GM12801 (cell line): ENCODE measurements around the gene MTA2.

Source experiments
- TF ChIP-seq, protein P1 (sequence below): IDR thresholded peaks from one replicate; pipeline ENCODE4 v1.5.1; 2011; ENCODE audit warnings: control low read depth; ENCODE audit not compliant: insufficient read length; ENCODE audit errors: extremely low read depth

MTA2 gene

DNA sequence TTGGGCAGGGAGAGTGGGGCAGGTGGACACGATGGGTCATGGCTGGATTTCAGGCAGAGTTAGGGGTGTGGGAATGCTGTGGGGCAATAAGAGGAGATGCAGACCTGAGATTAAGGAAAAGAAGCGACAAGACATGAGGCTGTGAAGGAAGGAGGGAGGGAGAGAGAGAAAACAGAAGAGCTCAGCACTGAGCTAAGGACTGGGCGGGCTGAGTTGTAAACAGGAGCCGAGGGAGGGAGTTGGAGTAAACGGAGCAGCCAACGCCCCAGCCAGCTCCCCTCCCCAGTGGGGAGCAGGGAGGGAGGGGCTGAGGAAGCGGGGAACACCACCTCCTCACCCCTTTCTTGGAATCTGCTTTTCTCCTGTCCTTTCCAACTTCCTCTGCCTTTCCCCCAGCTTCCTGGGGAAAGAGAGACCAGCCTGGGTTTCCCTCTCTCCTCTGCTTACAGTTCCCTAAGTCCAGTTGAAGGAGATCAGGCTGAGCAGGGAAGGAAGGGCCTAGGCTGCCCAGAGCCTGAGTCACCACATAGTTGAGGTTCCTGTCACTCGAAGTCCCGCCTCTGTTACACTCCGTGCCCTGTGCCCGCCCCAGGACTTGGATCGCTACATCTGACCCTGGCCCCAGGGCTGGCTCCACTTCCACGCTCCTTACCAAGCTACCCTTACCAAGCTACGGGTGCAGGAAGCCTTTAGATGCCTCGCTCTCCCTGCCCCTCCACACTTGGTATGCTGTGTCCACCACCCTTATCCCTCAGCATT lies 48.4 kb downstream of the MTA2 start:
- TF ChIP-seq, protein P1, sequence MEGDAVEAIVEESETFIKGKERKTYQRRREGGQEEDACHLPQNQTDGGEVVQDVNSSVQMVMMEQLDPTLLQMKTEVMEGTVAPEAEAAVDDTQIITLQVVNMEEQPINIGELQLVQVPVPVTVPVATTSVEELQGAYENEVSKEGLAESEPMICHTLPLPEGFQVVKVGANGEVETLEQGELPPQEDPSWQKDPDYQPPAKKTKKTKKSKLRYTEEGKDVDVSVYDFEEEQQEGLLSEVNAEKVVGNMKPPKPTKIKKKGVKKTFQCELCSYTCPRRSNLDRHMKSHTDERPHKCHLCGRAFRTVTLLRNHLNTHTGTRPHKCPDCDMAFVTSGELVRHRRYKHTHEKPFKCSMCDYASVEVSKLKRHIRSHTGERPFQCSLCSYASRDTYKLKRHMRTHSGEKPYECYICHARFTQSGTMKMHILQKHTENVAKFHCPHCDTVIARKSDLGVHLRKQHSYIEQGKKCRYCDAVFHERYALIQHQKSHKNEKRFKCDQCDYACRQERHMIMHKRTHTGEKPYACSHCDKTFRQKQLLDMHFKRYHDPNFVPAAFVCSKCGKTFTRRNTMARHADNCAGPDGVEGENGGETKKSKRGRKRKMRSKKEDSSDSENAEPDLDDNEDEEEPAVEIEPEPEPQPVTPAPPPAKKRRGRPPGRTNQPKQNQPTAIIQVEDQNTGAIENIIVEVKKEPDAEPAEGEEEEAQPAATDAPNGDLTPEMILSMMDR, result no peak

DNA sequence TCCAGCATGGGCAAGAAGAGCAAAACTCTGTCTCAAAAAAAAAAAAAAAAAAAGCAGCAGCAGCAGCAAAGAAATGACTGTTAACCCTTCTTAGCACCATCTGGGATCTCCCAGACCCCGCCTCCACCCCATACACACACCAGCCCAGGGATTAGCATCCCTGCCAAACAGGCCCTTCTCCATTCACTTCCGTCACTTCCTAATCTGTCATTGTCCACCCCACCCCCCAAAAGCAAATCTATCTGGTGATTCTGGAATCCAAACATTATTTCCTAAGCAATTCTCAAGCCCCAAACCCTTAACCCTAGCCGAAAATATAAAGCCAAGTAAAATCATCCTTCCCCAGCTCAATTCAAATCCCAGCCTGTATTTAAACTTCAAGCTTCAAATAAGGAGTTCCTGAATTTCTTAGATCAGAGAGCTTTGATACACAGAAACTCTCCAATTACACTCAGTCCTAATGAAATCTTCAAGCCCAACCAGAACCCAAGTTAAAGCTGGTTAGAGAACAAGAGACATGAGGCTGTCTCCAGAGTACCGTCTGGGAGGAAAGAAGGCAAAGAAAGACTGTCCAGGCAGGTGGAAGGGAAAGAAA lies 49.1 kb downstream of the MTA2 start:
- TF ChIP-seq, protein P1, result no peak

DNA sequence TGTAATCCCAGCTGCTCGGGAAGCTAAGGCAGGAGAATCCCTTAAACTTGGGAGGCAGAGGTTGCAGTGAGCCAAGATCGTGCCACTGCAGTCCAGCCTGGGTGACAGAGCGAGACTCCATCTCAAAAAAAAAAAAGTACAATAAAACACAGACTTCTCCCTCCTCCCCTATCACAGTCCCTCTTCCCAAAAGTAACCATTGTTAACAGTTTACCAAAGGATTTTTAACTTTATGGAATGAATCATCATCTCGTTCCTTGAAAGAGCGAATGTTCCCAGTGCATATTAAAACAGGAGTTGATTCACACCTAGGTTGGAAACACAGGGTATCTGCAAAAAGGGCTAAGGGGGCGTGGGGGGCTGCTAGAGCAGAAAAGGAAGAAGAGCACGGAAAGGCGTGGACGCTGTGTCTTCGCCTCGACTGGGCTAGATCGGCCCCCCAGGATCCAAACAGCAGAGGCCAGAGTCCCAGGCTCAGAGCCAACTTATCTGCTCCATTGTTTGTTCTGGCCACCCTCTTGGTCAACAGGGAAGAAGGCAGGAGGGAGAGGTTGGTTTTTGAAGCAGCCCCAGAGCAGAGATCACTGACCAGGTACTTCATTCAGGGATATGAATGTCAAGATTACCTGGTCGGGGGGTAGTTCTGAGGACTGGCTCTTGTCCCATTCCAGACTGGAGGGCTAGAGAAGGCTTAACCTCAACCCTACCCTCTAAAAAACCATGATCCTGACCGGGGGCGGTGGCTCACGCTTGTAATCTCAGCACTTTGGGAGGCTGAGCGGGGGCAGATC lies 52.9 kb downstream of the MTA2 start:
- TF ChIP-seq, protein P1, result no peak

DNA sequence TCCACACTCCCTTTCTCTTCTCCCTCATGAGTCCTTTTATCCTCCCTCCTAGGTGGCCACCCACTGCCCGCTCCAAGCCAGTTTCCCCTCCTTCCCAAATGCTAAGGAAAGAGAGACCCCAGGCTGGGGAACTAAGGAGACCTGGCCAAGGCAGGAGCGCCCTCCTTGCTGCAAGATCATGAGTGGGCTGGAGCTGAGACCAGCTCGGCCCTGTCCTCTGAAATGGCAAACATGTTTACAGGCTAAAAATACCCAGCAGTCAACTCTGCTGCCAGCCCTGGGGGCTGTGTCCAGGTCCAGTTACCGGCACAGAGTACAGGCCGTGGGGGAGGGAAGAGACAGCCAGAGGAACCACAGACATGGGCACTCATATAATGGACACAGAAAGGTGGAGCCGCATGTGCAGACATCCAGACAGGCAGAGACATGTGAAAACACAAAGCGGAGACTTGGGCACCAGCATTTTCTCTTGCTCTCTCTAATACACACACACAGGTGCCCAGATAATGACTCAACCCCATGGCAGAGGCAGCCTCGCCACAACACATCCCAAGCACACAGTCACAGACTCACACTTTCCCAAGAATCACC lies 53.9 kb downstream of the MTA2 start:
- TF ChIP-seq, protein P1, result no peak

DNA sequence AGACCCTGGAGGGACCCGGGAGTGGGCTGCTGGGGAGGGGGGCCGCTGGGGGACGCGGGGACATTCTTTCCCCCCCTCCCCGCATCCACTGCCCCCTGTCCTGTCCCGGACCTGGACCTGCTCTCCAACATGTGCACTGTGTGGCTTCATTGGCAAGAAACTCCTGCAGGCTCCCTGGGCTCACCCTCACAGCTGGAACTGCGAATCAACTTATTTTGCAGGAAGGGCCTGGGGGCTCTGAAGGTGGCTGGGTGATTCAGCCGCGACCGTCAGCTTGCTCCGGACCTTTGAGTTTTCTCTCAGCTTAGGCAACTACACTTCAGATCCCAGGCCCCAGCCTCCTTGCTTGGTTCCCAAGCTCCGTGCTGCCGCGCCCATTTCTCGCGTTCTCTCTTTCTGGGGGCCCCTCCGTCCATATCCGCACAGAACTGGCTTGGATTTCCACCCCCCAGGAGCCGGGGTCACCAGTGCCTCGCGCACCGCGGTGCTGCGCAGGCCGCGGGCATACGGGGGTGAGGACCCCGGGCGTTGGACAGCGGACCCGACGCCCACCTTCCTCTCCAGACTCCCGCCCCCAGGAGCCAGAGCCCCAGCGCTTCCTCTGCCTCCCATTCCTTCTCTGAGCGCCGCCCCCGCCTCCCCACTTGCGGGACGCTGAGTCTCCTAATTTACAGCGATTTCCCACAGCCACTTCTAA lies 54.6 kb downstream of the MTA2 start:
- TF ChIP-seq, protein P1, result no peak

DNA sequence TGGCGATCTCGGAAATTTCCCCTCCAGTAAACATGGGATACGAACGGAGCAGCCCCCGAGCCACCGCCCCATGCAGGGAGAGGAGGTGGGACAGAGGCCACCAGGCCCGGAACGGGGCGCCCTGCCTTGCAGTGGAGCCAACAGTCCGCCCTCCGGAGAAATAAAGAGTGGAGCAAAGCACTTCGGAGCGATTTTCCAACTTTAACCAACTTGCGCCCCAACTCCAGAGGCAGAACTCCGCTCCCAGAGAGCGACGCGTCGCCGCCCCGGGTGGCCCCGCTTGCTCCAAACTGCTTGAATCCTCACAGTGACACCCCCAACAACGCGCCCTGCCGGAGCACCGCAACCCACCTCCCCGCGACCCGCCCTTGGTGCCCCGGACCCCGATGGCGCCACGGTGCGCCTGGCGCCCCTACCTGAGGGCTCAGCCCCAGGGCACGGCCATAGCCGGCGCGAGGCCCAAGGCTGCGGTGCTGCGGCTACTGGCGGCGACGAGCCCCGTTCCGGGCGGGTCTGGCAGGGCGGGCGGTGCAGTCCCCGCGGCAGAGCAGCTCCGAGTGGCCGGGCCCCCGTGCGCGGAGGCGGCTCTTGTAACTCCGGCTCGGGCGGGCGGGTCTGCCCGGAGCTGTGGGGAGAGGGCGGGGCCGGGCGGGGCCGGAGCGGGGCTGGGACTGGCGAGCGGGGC lies 55.3 kb downstream of the MTA2 start, which contains the start of gene AHNAK:
AHNAK (minus strand) TSS at position 563 of the 685 bp plus-strand sequence. CDS start 10,708 bp downstream, outside the sequence.
- TF ChIP-seq, protein P1, result no peak
